Measurements from ENCODE around the gene SF3A2.

The SF3A2 gene

DNA sequence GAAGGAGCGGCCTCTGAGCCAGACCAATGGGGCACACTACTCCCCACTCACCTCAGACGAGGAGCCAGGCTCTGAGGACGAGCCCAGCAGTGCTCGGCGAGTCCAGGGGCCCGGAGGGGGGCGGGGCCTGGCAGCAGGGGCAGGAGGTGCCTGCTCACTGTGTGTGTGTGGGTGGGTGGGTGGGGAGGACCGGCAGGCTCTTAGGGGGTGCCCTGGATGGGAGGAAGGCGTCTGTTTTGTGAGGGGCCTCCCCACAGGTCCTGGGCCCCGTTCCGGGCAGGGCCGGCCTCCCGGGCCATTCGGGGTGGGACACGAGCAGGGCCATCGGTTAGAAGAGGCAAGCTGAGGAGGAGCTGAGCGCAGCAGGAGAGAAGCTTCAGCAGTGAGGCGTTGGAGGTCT, 13.2 kb upstream of the SF3A2 start:
- TF ChIP-seq, protein P1, sequence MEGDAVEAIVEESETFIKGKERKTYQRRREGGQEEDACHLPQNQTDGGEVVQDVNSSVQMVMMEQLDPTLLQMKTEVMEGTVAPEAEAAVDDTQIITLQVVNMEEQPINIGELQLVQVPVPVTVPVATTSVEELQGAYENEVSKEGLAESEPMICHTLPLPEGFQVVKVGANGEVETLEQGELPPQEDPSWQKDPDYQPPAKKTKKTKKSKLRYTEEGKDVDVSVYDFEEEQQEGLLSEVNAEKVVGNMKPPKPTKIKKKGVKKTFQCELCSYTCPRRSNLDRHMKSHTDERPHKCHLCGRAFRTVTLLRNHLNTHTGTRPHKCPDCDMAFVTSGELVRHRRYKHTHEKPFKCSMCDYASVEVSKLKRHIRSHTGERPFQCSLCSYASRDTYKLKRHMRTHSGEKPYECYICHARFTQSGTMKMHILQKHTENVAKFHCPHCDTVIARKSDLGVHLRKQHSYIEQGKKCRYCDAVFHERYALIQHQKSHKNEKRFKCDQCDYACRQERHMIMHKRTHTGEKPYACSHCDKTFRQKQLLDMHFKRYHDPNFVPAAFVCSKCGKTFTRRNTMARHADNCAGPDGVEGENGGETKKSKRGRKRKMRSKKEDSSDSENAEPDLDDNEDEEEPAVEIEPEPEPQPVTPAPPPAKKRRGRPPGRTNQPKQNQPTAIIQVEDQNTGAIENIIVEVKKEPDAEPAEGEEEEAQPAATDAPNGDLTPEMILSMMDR (conservative IDR thresholded peaks at IDR 0.05; ENCODE audit: low read depth, low read length): no peak
- H3K4me3 ChIP-seq (ENCODE audit: low read length): no peak overlapping the region
- DNase-seq (ENCODE audit: low read depth): no peak

DNA sequence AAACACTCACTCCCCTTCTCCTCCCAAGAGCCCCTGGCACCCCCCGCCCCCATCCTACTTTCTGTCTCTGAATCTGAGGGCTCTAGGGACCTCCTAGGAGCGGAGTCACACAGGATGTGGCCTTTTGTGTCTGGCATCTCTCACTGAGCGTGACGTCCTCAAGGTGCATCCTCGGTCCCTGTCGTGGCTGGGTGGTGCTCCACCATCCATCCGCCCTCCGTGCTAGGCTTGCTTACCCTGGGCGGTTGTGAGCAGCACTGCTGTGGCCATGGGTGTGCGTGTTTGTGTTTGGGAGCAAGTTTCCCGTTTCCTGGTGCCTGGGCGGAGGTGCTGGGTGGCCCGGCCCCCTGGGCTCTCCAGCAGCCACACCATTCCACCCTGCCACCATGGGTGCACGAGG, 12.7 kb upstream of the SF3A2 start:
- no peak for DNase-seq (ENCODE audit: low read depth)
- H3K4me3 ChIP-seq (ENCODE audit: low read length): no peak overlapping the region
- TF ChIP-seq, protein P1 (conservative IDR thresholded peaks at IDR 0.05; ENCODE audit: low read depth, low read length): no peak

DNA sequence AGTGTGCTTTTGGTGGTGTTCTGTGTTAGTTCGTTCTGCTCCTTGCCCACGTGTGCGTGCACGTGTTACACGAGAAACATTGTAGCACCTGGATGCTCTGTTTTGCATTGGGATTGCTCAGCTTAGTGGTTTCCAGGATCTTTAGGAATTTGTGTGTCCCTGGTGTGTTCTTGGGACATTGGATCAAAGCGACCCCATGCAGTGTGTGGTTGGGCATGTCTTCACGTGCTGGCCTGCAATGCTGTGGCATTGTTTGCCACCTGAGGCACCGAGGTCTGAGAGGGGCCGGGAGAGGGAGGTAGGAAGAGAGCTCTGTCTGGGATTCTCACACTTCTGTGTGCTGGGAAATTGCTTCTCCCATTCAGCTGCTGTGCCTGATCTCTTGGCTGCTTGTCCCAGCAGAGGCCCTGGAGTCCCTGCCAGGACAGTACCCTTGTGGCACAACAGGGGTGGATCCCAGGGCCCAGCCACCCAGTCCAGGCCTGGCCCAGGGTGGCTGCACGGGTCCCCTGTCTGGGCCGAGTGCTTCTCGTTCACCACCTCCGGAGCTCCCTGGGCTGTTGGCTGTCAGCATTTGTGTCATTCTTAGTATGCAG, 11.8 kb upstream of the SF3A2 start:
- no peak for DNase-seq (ENCODE audit: low read depth)
- H3K4me3 ChIP-seq (ENCODE audit: low read length): no peak overlapping the region
- TF ChIP-seq, protein P1 (conservative IDR thresholded peaks at IDR 0.05; ENCODE audit: low read depth, low read length): no peak

DNA sequence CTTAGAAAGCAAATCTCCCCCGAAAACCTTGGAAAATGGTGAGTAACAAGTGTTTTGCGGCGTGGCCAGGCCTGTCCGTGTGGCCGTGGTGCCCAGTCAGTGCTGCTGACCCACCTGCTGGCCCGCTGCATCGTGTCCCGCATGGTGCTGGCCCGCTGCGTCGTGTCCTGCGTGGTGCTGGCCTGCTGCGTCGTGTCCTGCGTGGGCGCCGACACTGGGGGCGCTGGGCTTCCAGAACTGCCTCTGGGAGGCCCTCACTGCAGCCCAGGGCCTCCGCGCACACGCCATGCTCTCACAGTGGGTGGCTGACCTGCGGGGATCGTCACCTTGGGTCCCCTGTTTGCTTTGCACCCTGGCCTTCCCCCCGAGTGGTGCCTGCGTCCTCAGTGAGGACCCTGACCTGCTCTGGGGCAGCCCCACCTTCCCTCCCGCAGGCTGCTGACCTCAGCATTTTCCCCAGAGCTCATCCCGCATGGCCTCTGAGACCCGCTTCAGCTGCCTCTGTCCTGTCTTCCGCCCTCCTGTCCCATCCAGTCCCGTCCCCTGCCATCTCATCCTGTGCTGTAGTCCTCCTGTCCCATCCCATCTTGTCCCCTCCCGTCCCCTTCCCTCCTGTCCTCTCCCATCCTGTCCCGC, 11.1 kb upstream of the SF3A2 start:
- no peak for DNase-seq (ENCODE audit: low read depth)
- TF ChIP-seq, protein P1 (conservative IDR thresholded peaks at IDR 0.05; ENCODE audit: low read depth, low read length): no peak
- H3K4me3 ChIP-seq (ENCODE audit: low read length): no peak overlapping the region

DNA sequence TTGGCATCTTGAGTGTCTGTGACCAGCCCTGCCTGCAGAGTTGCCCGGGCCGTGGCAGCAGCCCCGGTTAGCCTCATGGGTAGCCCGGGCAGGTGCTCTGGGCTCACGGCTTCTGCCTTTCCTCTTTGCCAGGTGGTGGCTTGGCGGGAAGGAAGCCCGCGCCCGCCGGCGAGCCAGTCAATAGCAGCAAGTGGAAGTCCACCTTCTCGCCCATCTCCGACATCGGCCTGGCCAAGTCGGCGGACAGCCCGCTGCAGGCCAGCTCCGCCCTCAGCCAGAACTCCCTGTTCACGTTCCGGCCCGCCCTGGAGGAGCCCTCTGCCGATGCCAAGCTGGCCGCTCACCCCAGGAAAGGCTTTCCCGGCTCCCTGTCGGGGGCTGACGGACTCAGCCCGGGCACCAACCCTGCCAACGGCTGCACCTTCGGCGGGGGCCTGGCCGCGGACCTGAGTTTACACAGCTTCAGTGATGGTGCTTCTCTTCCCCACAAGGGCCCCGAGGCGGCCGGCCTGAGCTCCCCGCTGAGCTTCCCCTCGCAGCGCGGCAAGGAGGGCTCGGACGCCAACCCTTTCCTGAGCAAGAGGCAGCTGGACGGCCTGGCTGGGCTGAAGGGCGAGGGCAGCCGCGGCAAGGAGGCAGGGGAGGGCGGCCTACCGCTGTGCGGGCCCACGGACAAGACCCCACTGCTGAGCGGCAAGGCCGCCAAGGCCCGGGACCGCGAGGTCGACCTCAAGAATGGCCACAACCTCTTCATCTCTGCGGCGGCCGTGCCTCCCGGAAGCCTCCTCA, 10.4 kb upstream of the SF3A2 start:
- H3K4me3 ChIP-seq (ENCODE audit: low read length): no peak overlapping the region
- TF ChIP-seq, protein P1 (conservative IDR thresholded peaks at IDR 0.05; ENCODE audit: low read depth, low read length): no peak

DNA sequence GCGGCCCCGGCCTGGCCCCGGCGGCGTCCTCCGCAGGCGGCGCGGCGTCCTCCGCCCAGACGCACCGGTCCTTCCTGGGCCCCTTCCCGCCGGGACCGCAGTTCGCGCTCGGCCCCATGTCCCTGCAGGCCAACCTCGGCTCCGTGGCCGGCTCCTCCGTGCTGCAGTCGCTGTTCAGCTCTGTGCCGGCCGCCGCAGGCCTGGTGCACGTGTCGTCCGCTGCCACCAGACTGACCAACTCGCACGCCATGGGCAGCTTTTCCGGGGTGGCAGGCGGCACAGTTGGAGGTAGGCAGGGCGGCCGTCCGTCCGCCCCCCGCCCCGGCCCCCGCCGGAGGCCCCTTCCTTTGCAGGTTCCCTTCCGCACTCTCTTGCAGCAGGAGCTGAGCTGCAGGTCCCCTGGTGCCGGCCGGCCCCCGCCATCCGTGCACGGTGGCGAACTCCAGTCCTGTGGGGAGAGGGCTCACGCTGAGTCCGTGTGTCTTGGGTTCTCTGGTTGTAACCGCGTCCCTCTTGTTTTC, 9.7 kb upstream of the SF3A2 start:
- DNase-seq (ENCODE audit: low read depth): no peak
- TF ChIP-seq, protein P1 (conservative IDR thresholded peaks at IDR 0.05; ENCODE audit: low read depth, low read length): no peak
- no peak overlapping the region for H3K4me3 ChIP-seq (ENCODE audit: low read length)

More for the DNA sequence above, 10.4 kb upstream of the SF3A2 start:
- no peak for DNase-seq (ENCODE audit: low read depth)

Measured in retinal pigment epithelial cell (primary cell).